ENCODE data around the gene PRRT3. TPM values are rescaled to one million over a fixed set of nuclear protein-coding genes. Genes with fewer than 3 reads are reported as not detected.

PRRT3 gene
- total and polyA plus RNA-seq, 2 of the 4 experiments (the other 2 are of a cell fraction), result 0.72 to 4.2 TPM

GRCh38 chr3:9947025-9947995 lies 4.9 kb downstream of the PRRT3 start (continued):
- TF ChIP-seq ELK1 (IDR thresholded peaks at IDR 0.05; ENCODE audit: borderline replicate concordance, low read depth, low read length) (no peak), MAFK (IDR thresholded peaks at IDR 0.05; ENCODE audit: low read depth, low read length) (no peak), CHD1 (IDR thresholded peaks at IDR 0.05; ENCODE audit: low read depth, low read length) (no peak)
